ENCODE results near the gene PBX3. TPM values are rescaled to one million over a fixed set of nuclear protein-coding genes. Genes with fewer than 3 reads are reported as not detected.

Gene PBX3
- total RNA-seq, 3 donors from 2014 or later (not counting 1 experiment from before 2014, with no cell fraction given): 42.1 to 46.9 (median 44.6) TPM

- Mint-ChIP-seq H3K27ac (no peak overlapping the region), H3K9me3 (no peaks in the 10 kb centered on the region), H3K4me3 (no peak overlapping the region), H3K27me3 (ENCODE audit: low read depth in 2 of 2) (no peaks in the 10 kb centered on the region), H3K4me1 (peaks cover 0 to 9% of the 10 kb centered on the region in 2 donors), H3K36me3 (no peaks in the 10 kb centered on the region)
- intact Hi-C loops (cut with micrococcal nuclease): no loop called here
- DNase-seq (no peak), ATAC-seq (no peak)
- Histone ChIP-seq H3K4me1 (ENCODE audit: control insufficient read depth, insufficient read depth, low read length) (no peaks in the 10 kb centered on the region), H3K36me3 (ENCODE audit: control insufficient read depth, insufficient read depth, low read length) (no peaks in the 10 kb centered on the region), H3K4me3 (ENCODE audit: low read length) (no peak overlapping the region), H3K27ac (ENCODE audit: low read length) (no peak overlapping the region), H3K27me3 (ENCODE audit: control insufficient read depth, insufficient read depth, low read length) (no peaks in the 10 kb centered on the region), H3K9me3 (ENCODE audit: control insufficient read depth, insufficient read depth, low read length) (no peaks in the 10 kb centered on the region)
- TF ChIP-seq CTCF (IDR thresholded peaks at IDR 0.05): no peak
- WGBS (ENCODE audit: insufficient coverage): 93% methylated on average over 1 of the region's 1 CpG
Observed at GRCh38 chr9:125842242-125842641, 95.1 kb downstream of the PBX3 start.

- no peak overlapping the region for H3K27ac ChIP-seq (ENCODE audit: low read length)
- 95% methylated on average over 5 of the region's 5 CpGs for WGBS (ENCODE audit: insufficient coverage)
- no peaks in the 10 kb centered on the region for H3K9me3 Mint-ChIP-seq
- no peak overlapping the region for H3K4me3 ChIP-seq (ENCODE audit: low read length)
- ATAC-seq (no peak), DNase-seq (no peak)
- H3K36me3 Mint-ChIP-seq: no peaks in the 10 kb centered on the region
- no peak overlapping the region for H3K27ac Mint-ChIP-seq
- peaks cover 4 to 9% of the 10 kb centered on the region in 2 donors for H3K4me1 Mint-ChIP-seq
- intact Hi-C loops (cut with micrococcal nuclease): no loop called here
- no peak overlapping the region for H3K4me3 Mint-ChIP-seq
- no peaks in the 10 kb centered on the region for H3K9me3 ChIP-seq (ENCODE audit: control insufficient read depth, insufficient read depth, low read length)
- no peaks in the 10 kb centered on the region for H3K4me1 ChIP-seq (ENCODE audit: control insufficient read depth, insufficient read depth, low read length)
- no peaks in the 10 kb centered on the region for H3K27me3 ChIP-seq (ENCODE audit: control insufficient read depth, insufficient read depth, low read length)
- no peaks in the 10 kb centered on the region for H3K36me3 ChIP-seq (ENCODE audit: control insufficient read depth, insufficient read depth, low read length)
- H3K27me3 Mint-ChIP-seq (ENCODE audit: low read depth in 2 of 2): no peaks in the 10 kb centered on the region
- no peak for TF ChIP-seq CTCF (IDR thresholded peaks at IDR 0.05)
Observed at GRCh38 chr9:125843646-125844045, 96.5 kb downstream of the PBX3 start.

- ATAC-seq (no peak), DNase-seq (no peak)
- no peak overlapping the region for H3K4me3 ChIP-seq (ENCODE audit: low read length)
- 85% methylated on average over 3 of the region's 3 CpGs for WGBS (ENCODE audit: insufficient coverage)
- H3K4me1 ChIP-seq (ENCODE audit: control insufficient read depth, insufficient read depth, low read length): no peaks in the 10 kb centered on the region
- Mint-ChIP-seq H3K27ac (no peak overlapping the region), H3K27me3 (ENCODE audit: low read depth in 2 of 2) (no peaks in the 10 kb centered on the region), H3K9me3 (no peaks in the 10 kb centered on the region), H3K4me3 (no peak overlapping the region), H3K4me1 (peaks cover 4% of the 10 kb centered on the region in 2 donors), H3K36me3 (no peaks in the 10 kb centered on the region)
- H3K27ac ChIP-seq (ENCODE audit: low read length): no peak overlapping the region
- intact Hi-C loops (cut with micrococcal nuclease): no loop called here
- no peaks in the 10 kb centered on the region for H3K9me3 ChIP-seq (ENCODE audit: control insufficient read depth, insufficient read depth, low read length)
- no peaks in the 10 kb centered on the region for H3K27me3 ChIP-seq (ENCODE audit: control insufficient read depth, insufficient read depth, low read length)
- H3K36me3 ChIP-seq (ENCODE audit: control insufficient read depth, insufficient read depth, low read length): no peaks in the 10 kb centered on the region
- no peak for TF ChIP-seq CTCF (IDR thresholded peaks at IDR 0.05)
Observed at GRCh38 chr9:125844611-125845010, 97.4 kb downstream of the PBX3 start.

GRCh38 chr9:125845271-125845808 is 98.2 kb downstream of the PBX3 start:
- Mint-ChIP-seq H3K4me1 (peaks cover 4% of the 10 kb centered on the region in 2 donors), H3K27ac (no peak overlapping the region), H3K4me3 (no peak overlapping the region), H3K9me3 (no peaks in the 10 kb centered on the region), H3K27me3 (ENCODE audit: low read depth in 2 of 2) (no peaks in the 10 kb centered on the region), H3K36me3 (no peaks in the 10 kb centered on the region)
- no peaks in the 10 kb centered on the region for H3K9me3 ChIP-seq (ENCODE audit: control insufficient read depth, insufficient read depth, low read length)
- no peak for DNase-seq
- TF ChIP-seq CTCF (IDR thresholded peaks at IDR 0.05): no peak
- H3K4me3 ChIP-seq (ENCODE audit: low read length): no peak overlapping the region
- no peak for ATAC-seq
- 100% methylated on average over 3 of the region's 5 CpGs for WGBS (ENCODE audit: insufficient coverage)
- H3K27ac ChIP-seq (ENCODE audit: low read length): no peak overlapping the region
- intact Hi-C loops (cut with micrococcal nuclease): no loop called here
- H3K36me3 ChIP-seq (ENCODE audit: control insufficient read depth, insufficient read depth, low read length): no peaks in the 10 kb centered on the region
- no peaks in the 10 kb centered on the region for H3K27me3 ChIP-seq (ENCODE audit: control insufficient read depth, insufficient read depth, low read length)
- H3K4me1 ChIP-seq (ENCODE audit: control insufficient read depth, insufficient read depth, low read length): no peaks in the 10 kb centered on the region

All from natural killer cell (primary cell).